ENCODE results near the gene ITGA11.

ITGA11 gene

GRCh38 chr15:68302729-68303128, 129.2 kb downstream of the ITGA11 start:
- no peak for DNase-seq (ENCODE audit: low read depth in 1 of 2, low spot score in 1 of 2)
- in situ Hi-C loops (cut with HindIII; ENCODE audit: low pct_unique_long_range_greater_than_20kb, low sequenced_read_pairs), result no loop called here
- TF ChIP-seq JUND (IDR thresholded peaks at IDR 0.05; ENCODE audit: low read depth), result no peak

- TF ChIP-seq JUND (IDR thresholded peaks at IDR 0.05; ENCODE audit: low read depth), result no peak
- DNase-seq (ENCODE audit: low read depth in 1 of 2, low spot score in 1 of 2), result no peak
- in situ Hi-C loops (cut with HindIII; ENCODE audit: low pct_unique_long_range_greater_than_20kb, low sequenced_read_pairs), result no loop called here
Measured at GRCh38 chr15:68301301-68301700, 130.7 kb downstream of the ITGA11 start.

DNA sequence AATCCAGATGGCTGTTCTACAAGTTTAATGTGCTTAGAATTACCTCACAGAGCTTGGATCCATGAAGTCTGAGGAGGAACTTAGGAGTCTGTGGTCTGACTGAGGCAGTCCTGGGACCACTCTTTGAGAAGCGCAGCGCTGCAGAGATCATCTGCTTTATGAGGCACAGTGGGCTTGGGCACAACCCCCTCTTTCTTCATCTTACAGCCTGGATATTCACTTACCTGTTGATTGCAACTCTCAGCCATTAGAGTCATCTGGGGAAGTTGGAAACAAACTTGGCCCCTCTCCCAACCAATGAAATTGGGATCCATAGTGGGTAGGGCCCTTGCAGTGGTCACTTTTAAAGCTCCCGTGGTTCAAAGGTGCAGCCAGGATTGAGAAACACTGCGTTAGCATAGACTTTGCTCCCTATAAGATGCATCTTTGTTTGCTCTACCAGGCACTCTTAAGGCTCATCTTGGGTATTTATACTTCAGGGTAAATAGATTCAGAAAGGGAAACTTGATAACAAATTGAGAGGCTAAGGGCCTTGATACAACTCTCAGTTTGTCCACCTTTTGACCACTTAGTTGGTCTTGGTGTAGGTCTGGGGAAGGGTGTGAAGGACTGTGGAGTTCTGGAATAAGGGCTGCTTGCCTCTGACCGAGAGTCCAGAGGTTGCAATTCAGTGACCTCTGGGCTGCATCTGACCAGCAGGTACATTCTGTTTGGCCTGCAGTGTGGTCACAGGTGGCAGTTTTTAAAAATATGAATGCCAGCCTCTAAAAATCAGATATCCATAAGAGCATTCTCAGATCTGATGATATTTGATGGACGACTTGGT, 131.6 kb downstream of the ITGA11 start:
- no peak for TF ChIP-seq JUND (IDR thresholded peaks at IDR 0.05; ENCODE audit: low read depth)
- DNase-seq (ENCODE audit: low read depth in 1 of 2, low spot score in 1 of 2), result no peak
- in situ Hi-C loops (cut with HindIII; ENCODE audit: low pct_unique_long_range_greater_than_20kb, low sequenced_read_pairs), result no loop called here

DNA sequence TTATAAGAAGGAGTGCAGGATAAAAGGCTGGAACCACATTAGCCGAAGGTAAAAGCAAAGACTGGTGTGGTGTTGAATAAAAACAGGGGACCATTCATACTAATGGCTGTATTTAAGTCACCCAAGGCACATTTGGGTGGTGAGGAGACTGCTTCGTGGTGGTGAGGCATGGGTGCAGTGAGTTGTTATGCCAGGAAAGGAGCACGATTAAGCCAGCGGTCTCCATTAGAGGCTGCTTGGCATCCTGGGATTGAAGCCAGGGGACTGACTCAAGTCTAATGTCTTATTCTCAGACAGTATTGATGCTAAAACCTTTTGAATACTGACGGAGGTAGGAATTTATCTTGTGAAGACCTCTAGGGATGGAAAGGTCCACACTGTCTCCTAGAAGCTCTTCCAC, 132.5 kb downstream of the ITGA11 start:
- TF ChIP-seq JUND (IDR thresholded peaks at IDR 0.05; ENCODE audit: low read depth), result no peak
- no peak for DNase-seq (ENCODE audit: low read depth in 1 of 2, low spot score in 1 of 2)
- in situ Hi-C loops (cut with HindIII; ENCODE audit: low pct_unique_long_range_greater_than_20kb, low sequenced_read_pairs), result no loop called here

GRCh38 chr15:68298882-68299381, 133.0 kb downstream of the ITGA11 start:
- no peak for TF ChIP-seq JUND (IDR thresholded peaks at IDR 0.05; ENCODE audit: low read depth)
- no peak for DNase-seq (ENCODE audit: low read depth in 1 of 2, low spot score in 1 of 2)
- in situ Hi-C loops (cut with HindIII; ENCODE audit: low pct_unique_long_range_greater_than_20kb, low sequenced_read_pairs), result no loop called here

- in situ Hi-C loops (cut with HindIII; ENCODE audit: low pct_unique_long_range_greater_than_20kb, low sequenced_read_pairs), result no loop called here
- no peak for TF ChIP-seq JUND (IDR thresholded peaks at IDR 0.05; ENCODE audit: low read depth)
- no peak for DNase-seq (ENCODE audit: low read depth in 1 of 2, low spot score in 1 of 2)
Measured at GRCh38 chr15:68298336-68298735, 133.6 kb downstream of the ITGA11 start.

DNA sequence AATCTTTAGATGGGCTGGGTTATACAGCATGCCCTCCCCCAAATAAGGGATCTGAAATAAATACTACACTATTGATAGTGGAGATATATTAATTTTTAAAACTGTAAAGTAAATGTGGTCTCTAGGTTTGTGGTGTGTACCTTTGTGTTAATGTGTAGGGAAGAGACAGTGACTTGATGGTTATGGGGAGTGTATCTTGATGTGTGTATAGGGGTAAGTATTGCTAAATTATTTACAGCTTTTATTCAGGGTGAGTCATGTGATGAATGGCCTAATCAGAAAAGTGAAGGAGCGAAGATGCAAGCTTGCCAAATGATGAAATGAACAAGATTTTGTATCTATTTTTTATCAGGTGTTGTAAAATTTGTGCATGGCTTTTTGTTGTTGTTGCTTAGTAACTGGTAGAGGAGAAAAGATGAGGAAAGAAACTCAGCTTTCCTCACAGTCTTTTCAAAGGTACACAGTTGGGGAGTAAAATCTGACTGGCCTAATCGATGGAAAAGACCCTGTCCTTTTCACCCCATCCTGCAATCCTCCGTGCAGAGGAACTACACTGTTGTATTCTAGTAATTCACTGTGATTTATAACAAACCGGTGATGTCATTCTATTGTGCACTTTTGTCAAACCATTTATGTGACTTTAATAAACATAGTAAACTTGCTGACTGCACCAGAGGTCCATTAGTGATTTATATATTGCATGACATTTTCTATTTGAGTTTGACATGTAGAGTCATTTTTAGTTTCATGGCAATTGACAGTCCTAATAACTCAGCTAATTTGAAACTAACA, 136.8 kb downstream of the ITGA11 start:
- in situ Hi-C loops (cut with HindIII; ENCODE audit: low pct_unique_long_range_greater_than_20kb, low sequenced_read_pairs), result no loop called here
- no peak for TF ChIP-seq JUND (IDR thresholded peaks at IDR 0.05; ENCODE audit: low read depth)
- no peak for DNase-seq (ENCODE audit: low read depth in 1 of 2, low spot score in 1 of 2)

- in situ Hi-C loops (cut with HindIII; ENCODE audit: low pct_unique_long_range_greater_than_20kb, low sequenced_read_pairs), result no loop called here
- no peak for TF ChIP-seq JUND (IDR thresholded peaks at IDR 0.05; ENCODE audit: low read depth)
- DNase-seq (ENCODE audit: low read depth in 1 of 2, low spot score in 1 of 2), result no peak
Measured at GRCh38 chr15:68292967-68293366, 139.0 kb downstream of the ITGA11 start.

GRCh38 chr15:68292157-68292781, 139.7 kb downstream of the ITGA11 start:
- TF ChIP-seq JUND (IDR thresholded peaks at IDR 0.05; ENCODE audit: low read depth), result no peak
- in situ Hi-C loops (cut with HindIII; ENCODE audit: low pct_unique_long_range_greater_than_20kb, low sequenced_read_pairs), result no loop called here
- DNase-seq (ENCODE audit: low read depth in 1 of 2, low spot score in 1 of 2), result no peak

GRCh38 chr15:68290715-68291114, 141.2 kb downstream of the ITGA11 start:
- in situ Hi-C loops (cut with HindIII; ENCODE audit: low pct_unique_long_range_greater_than_20kb, low sequenced_read_pairs), result no loop called here
- no peak for DNase-seq (ENCODE audit: low read depth in 1 of 2, low spot score in 1 of 2)
- no peak for TF ChIP-seq JUND (IDR thresholded peaks at IDR 0.05; ENCODE audit: low read depth)

GRCh38 chr15:68289621-68290352, 142.2 kb downstream of the ITGA11 start:
- in situ Hi-C loops (cut with HindIII; ENCODE audit: low pct_unique_long_range_greater_than_20kb, low sequenced_read_pairs), result no loop called here
- DNase-seq (ENCODE audit: low read depth in 1 of 2, low spot score in 1 of 2), result no peak
- no peak for TF ChIP-seq JUND (IDR thresholded peaks at IDR 0.05; ENCODE audit: low read depth)

GRCh38 chr15:68289057-68289456, 142.9 kb downstream of the ITGA11 start:
- DNase-seq (ENCODE audit: low read depth in 1 of 2, low spot score in 1 of 2), result no peak
- no peak for TF ChIP-seq JUND (IDR thresholded peaks at IDR 0.05; ENCODE audit: low read depth)
- in situ Hi-C loops (cut with HindIII; ENCODE audit: low pct_unique_long_range_greater_than_20kb, low sequenced_read_pairs), result no loop called here

Measured in T47D (cell line).